Suprapubic skin (tissue), 4 donors: ENCODE data around the gene RETREG1.

ENCODE experiments used
- EP300 ChIP-seq: sonication (generic); formaldehyde crosslinking; IDR thresholded peaks from one replicate; pipeline ENCODE4 v1.6.1; 2017; ENCODE audit warnings: antibody characterized with exemption
- POLR2AphosphoS5 ChIP-seq, 3 donors: sonication (generic); formaldehyde crosslinking; IDR thresholded peaks; one replicate each; pipeline ENCODE4 v1.6.1; 2017; ENCODE audit warnings: antibody characterized with exemption in 3 of 3
- TF ChIP-seq, protein P1 (sequence below), 2 donors: fragments of 200-600 bp in 1 of 2; fragments of 450-650 bp in 1 of 2; sonication (generic) in 1 of 2; IDR thresholded peaks; one replicate each; pipeline ENCODE4 v1.5.1; 2016 to 2019; ENCODE audit warnings: antibody characterized with exemption in 2 of 2, mild to moderate bottlenecking in 1 of 2, moderate library complexity in 1 of 2

DNA sequence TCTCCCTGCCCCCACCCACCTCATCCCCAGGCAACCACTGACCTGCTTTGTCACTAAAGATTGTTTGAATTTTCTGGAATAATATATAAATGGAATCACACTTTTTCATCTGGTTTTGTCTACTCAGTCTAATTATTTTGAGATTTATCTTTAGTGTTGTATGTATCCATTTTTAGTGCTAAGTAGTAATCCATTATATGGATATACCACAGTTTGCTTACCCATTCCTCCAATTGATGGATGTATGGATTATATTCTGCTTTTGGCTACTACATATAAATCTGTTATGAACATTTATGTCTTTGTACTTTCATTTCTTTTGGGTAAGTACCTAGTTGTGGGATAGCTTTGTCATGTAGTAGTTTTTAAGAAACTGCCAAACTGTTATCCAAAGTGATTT lies 136.7 kb downstream of the RETREG1 start:
- TF ChIP-seq, protein P1, sequence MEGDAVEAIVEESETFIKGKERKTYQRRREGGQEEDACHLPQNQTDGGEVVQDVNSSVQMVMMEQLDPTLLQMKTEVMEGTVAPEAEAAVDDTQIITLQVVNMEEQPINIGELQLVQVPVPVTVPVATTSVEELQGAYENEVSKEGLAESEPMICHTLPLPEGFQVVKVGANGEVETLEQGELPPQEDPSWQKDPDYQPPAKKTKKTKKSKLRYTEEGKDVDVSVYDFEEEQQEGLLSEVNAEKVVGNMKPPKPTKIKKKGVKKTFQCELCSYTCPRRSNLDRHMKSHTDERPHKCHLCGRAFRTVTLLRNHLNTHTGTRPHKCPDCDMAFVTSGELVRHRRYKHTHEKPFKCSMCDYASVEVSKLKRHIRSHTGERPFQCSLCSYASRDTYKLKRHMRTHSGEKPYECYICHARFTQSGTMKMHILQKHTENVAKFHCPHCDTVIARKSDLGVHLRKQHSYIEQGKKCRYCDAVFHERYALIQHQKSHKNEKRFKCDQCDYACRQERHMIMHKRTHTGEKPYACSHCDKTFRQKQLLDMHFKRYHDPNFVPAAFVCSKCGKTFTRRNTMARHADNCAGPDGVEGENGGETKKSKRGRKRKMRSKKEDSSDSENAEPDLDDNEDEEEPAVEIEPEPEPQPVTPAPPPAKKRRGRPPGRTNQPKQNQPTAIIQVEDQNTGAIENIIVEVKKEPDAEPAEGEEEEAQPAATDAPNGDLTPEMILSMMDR (IDR thresholded peaks at IDR 0.05): no peak
- TF ChIP-seq EP300: no peak
- TF ChIP-seq POLR2AphosphoS5 (IDR thresholded peaks at IDR 0.05): no peak
